RCC 7860 (cell line): ENCODE results near the gene NABP2.
A peak's percentile ranks its signal among the peaks of the same experiment; 100 is the strongest.
"Not testable (repeated sequence)": the region's sequence is repeated elsewhere in the genome, so short reads cannot be mapped to it uniquely, and the experiment has no call there.

ENCODE experiments used
- DNase-seq: peaks from one replicate; pipeline ENCODE4 v3.0.0-alpha.2; 2015; ENCODE audit warnings: low spot score
- FAIRE-seq: peaks from 2 replicates; lab custom pipeline; 2012; peaks lifted over from hg19 to GRCh38; lab: Jason Lieb, UNC

Gene NABP2

GRCh38 chr12:56242986-56243385 lies 18.8 kb downstream of the NABP2 start:
- DNase-seq (no peak), FAIRE-seq (no peak)

- FAIRE-seq (no peak), DNase-seq (no peak)
These were observed 19.6 kb downstream of the NABP2 start for GRCh38 chr12:56243731-56244181.

GRCh38 chr12:56244494-56244893 lies 20.4 kb downstream of the NABP2 start:
- no peak for FAIRE-seq
- no peak for DNase-seq

- DNase-seq (no peak), FAIRE-seq (no peak)
These were observed 23.8 kb downstream of the NABP2 start for GRCh38 chr12:56247923-56248322.

GRCh38 chr12:56248711-56249110 lies 24.6 kb downstream of the NABP2 start:
- FAIRE-seq (no peak), DNase-seq (no peak)

GRCh38 chr12:56252649-56253048 lies 28.5 kb downstream of the NABP2 start:
- FAIRE-seq: no peak

GRCh38 chr12:56253091-56253490 lies 28.9 kb downstream of the NABP2 start:
- FAIRE-seq: no peak
- no peak for DNase-seq

More at GRCh38 chr12:56252649-56253048, 28.5 kb downstream of the NABP2 start:
- DNase-seq: no peak

GRCh38 chr12:56255671-56256070 lies 31.5 kb downstream of the NABP2 start:
- FAIRE-seq: no peak
- DNase-seq: no peak

GRCh38 chr12:56256326-56256960 lies 32.3 kb downstream of the NABP2 start:
- peak; percentile 69 for DNase-seq
- FAIRE-seq: no peak

GRCh38 chr12:56257071-56257470 lies 32.9 kb downstream of the NABP2 start:
- no peak for FAIRE-seq

GRCh38 chr12:56257491-56258067 lies 33.4 kb downstream of the NABP2 start:
- FAIRE-seq (no peak), DNase-seq (peak; percentile 9)

More at GRCh38 chr12:56257071-56257470, 32.9 kb downstream of the NABP2 start:
- no peak for DNase-seq

GRCh38 chr12:56258068-56258819 lies 34.1 kb downstream of the NABP2 start, which contains the start of gene ANKRD52:
Gene ANKRD52, minus strand, starts transcription at chr12:56258384. Its CDS starts 115 bp downstream, at chr12:56258269.
- FAIRE-seq (no peak), DNase-seq (peak; percentile 17)

- FAIRE-seq: no peak
- no peak for DNase-seq
These were observed 34.7 kb downstream of the NABP2 start for GRCh38 chr12:56258820-56259183.

GRCh38 chr12:56260380-56260779 lies 36.2 kb downstream of the NABP2 start:
- FAIRE-seq (no peak), DNase-seq (no peak)

GRCh38 chr12:56260921-56261320 lies 36.8 kb downstream of the NABP2 start:
- DNase-seq (no peak), FAIRE-seq (no peak)

- FAIRE-seq: peak; percentile 82
- DNase-seq: peak; percentile 90
These were observed 37.5 kb downstream of the NABP2 start for GRCh38 chr12:56261503-56262232.

GRCh38 chr12:56262955-56263354 lies 38.8 kb downstream of the NABP2 start:
- FAIRE-seq, DNase-seq: not testable (repeated sequence)

GRCh38 chr12:56266068-56266692 lies 42.0 kb downstream of the NABP2 start:
- not testable (repeated sequence) for FAIRE-seq, DNase-seq

GRCh38 chr12:56266693-56267442 lies 42.7 kb downstream of the NABP2 start, which contains the start of gene COQ10A:
Gene COQ10A, plus strand, starts transcription at chr12:56266942. Its CDS starts 177 bp downstream, at chr12:56267119.
- DNase-seq (peak; percentile 68), FAIRE-seq (no peak)
